SHP77 (cell line): Measurements from ENCODE around the gene CLGN.

Experiments used
- DNase-seq, 2 experiments: peaks; one replicate each; lab custom pipeline; 2025; lab: John Stamatoyannopoulos, UW

The CLGN gene

GRCh38 chr4:140382732-140383131, 44.7 kb downstream of the CLGN start:
- no peak for DNase-seq

- no peak for DNase-seq
Observed at GRCh38 chr4:140374130-140374477, 53.3 kb downstream of the CLGN start.

GRCh38 chr4:140373328-140374129, 53.9 kb downstream of the CLGN start, which contains the start of gene SCOC:
Gene SCOC, plus strand, starts transcription at chr4:140373646. Its CDS starts 5,525 bp downstream, at chr4:140379171.
- peak; percentile 93 to 94 for DNase-seq

GRCh38 chr4:140372751-140373327, 54.6 kb downstream of the CLGN start:
- DNase-seq = peak in 1 of 2 experiments; percentile 7

- DNase-seq = no peak
Observed at GRCh38 chr4:140368686-140369085, 58.8 kb downstream of the CLGN start.

GRCh38 chr4:140367738-140368137, 59.7 kb downstream of the CLGN start:
- DNase-seq = no peak

- DNase-seq = no peak
Observed at GRCh38 chr4:140363558-140363957, 63.9 kb downstream of the CLGN start.

DNA sequence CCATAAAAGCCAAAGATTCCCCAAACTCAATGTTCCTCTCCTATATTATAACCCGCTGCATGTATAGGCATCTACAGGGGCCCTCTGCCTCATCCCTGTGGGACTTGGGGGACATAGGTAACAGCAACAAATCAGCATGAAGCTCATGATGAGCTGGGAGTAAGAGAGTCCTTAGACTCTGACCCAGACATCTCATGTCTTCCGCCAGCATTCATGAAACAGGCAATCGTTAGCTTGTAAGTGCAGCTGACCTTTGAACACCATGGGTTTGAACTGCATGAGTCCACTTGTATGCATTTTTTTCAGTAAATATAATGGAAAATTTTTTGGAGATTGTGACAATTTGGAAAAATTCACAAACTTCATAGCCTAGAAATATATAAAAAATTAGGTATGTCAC, 64.4 kb downstream of the CLGN start:
- DNase-seq = no peak

GRCh38 chr4:140361099-140361498, 66.3 kb downstream of the CLGN start:
- DNase-seq = no peak

- DNase-seq = peak; percentile 71
Observed at GRCh38 chr4:140359562-140360427, 67.7 kb downstream of the CLGN start.

DNA sequence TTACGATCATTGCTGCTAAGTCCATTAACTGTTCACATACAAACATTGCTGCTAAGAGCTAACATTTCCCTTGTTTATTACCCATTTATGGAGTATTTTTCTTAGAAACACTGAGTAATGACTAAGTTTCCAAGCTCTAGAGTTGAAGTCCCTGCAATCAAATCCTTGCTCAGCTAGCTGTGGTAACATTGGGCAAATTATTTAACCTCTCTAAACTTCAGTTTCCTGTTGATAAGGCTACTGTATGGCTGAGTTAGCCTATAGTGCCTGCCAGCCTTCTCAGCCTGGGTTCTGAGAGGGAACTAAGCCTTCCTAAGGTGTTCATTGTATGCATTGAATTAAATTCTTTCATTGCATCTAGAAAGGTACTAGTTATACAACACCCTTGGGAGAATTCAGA, 69.2 kb downstream of the CLGN start:
- DNase-seq = no peak

DNA sequence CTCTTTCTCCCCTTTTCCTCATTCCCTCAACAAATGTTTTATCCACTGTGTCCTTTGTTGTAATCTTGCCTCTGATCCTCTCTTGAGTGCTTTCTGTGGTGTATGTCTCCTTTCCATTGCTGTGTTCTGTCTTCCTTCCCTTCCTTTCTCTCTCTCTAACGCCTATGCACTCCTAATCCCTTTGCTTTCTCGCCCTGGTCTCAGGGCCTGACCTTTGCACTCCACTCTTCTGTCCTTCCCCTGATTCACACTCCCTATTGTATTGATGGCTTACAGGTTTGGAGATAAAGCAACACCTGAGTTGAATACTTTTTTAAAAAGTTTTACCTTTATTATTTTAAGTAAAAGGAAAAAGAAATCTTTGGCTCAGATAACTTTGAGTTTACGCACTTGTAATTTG, 69.6 kb downstream of the CLGN start:
- DNase-seq = no peak

DNA sequence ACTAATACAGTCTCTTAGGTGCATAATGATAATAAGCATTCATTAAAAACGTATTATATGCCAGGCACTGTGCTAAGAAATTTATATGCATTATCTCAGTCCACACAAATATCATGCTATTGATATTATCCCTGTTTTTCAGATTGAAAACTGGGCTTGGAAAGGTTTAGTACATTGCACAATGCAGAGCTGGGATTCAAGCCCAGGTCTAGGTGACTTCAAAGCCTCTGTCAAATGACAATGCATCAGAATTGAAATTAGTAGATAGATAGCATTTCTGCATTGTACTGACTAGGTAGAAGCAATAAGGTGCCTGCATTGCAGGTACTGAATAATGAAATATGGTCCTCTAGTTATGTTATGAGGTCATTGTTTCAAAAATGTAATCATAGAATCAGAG, 72.2 kb downstream of the CLGN start:
- DNase-seq = no peak

GRCh38 chr4:140353786-140354185, 73.7 kb downstream of the CLGN start:
- no peak for DNase-seq

DNA sequence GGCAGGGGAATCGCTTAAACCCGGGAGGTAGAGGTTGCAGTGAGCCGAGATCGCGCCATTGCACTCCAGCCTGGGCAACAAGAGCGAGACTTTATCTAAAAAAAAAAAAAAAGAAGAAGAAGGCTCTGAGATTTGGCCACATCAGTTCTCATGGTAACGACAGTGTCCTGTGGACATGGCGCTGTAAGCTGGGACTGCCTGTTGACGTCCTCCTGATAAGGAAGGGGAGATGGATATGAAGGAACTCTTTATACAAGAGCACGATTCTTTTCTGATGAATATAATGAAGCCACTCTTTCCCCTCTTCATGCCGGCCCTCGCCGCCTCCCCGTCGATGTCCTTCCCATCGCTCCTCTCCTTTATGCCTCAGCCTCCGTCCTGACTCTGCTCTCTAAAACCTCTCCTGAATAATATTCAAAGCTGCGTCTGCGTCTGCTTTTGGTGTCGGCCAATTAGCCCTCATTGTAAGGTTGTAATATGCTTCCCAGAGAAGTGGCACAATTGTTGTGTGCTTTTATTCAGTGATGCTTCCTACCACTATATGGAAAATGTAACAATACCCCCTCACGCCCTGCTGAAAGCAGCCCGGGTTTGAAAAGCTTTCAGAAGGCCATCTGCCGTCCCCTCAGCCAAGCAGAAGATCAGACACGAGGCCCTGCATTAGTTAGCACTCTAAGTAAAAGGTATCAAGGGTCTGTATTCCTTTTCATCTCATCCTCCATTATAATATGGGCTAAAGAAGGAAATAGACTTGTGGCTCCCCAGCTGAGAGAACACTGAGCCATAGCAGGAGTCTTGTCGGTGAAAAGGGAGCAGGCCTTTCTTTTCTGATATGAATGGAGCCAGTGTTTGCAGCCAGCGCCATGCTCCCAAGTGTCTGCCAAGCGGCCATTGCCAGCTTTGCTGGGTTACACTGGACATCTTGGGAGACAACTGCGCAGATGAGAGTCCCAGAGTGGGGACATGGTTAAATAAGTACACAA, 76.1 kb downstream of the CLGN start:
- DNase-seq = no peak

DNA sequence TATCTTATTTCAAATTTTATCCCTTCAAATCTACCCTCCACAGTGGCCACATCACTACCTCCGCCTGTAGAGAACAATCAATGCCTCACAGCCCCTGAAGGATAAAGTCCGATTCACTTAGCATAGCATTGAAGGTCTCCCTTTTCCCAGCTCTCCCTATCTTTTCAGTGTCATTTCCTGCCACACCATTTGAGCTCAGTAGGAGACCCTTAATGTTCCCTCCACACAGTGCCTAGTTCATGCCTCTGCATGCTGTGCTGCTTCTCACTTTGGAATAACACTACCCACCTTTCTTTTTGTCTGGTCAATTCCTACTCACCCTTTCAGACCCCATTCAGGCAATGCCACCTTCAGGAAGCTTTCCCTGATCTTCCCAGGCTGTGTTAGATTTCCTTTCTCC, 77.6 kb downstream of the CLGN start:
- DNase-seq = no peak

- DNase-seq = no peak
Observed at GRCh38 chr4:140346136-140346535, 81.3 kb downstream of the CLGN start.

GRCh38 chr4:140344621-140345020, 82.8 kb downstream of the CLGN start:
- no peak for DNase-seq

- DNase-seq = no peak
Observed at GRCh38 chr4:140344101-140344500, 83.3 kb downstream of the CLGN start.

GRCh38 chr4:140343303-140343702, 84.1 kb downstream of the CLGN start:
- DNase-seq = no peak

- DNase-seq = no peak
Observed at GRCh38 chr4:140342620-140343019, 84.8 kb downstream of the CLGN start.
